ENCODE measurements around the gene LTV1.

DNA sequence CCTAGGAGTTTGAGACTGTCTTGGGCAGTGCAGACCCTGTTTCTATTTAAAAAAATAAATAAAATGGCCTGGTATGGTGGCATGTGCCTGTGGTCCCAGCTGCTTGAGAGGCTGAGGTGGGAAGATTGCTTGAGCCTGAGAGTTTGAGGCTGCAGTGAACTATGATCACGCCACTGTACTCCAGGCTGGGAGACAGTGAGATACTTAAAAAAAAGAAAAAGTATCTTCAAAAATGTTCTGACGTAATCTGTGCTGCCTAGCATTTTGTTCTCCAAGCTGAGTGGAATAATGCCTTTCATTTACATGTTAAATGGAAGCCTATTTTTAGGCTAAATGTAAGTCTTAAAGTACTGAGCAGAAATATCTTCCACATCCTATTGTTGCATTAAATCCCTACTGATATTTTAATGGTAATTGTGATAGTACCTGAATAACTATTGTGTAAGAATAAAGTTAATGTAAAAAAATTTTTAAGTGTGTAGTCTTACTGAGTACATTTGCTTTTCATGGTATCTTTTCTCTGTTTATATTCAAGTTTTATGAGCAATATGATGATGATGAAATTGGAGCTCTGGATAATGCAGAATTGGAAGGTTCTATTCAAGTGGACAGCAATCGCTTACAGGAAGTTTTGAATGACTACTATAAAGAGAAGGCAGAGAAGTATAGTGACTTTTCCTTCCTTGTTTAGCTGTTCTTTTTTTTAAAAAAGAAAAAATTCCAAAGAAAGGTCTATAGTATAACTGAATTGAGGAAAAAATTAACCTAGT is 16.9 kb downstream of the LTV1 start:
- TF ChIP-seq POLR2A (IDR thresholded peaks at IDR 0.05), result no peak
- TF ChIP-seq EP300 (IDR thresholded peaks at IDR 0.05), result no peak
- TF ChIP-seq, protein P1, sequence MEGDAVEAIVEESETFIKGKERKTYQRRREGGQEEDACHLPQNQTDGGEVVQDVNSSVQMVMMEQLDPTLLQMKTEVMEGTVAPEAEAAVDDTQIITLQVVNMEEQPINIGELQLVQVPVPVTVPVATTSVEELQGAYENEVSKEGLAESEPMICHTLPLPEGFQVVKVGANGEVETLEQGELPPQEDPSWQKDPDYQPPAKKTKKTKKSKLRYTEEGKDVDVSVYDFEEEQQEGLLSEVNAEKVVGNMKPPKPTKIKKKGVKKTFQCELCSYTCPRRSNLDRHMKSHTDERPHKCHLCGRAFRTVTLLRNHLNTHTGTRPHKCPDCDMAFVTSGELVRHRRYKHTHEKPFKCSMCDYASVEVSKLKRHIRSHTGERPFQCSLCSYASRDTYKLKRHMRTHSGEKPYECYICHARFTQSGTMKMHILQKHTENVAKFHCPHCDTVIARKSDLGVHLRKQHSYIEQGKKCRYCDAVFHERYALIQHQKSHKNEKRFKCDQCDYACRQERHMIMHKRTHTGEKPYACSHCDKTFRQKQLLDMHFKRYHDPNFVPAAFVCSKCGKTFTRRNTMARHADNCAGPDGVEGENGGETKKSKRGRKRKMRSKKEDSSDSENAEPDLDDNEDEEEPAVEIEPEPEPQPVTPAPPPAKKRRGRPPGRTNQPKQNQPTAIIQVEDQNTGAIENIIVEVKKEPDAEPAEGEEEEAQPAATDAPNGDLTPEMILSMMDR (IDR thresholded peaks at IDR 0.05), result no peak

All from ovary (tissue), 3 donors.